ENCODE measurements around the gene HIPK2.

DNA sequence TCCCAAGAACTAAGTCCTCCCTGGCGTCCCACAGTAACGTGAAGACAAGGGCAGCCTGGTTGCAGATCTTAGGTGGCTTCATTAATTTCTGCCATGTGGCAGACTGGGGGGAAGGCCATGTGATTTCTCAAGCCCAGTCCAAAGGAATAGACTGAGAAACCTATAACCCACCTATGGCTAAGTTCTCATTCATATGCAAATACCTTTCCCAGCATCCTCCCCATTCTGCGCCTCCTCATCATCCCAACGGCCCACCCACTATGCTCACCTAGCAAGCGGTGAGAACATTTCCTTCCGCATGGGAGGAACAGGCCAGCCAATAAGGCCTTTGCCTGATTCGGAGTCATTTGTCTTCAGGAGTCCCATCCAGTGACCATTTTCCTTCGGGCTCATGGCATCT, 262.5 kb downstream of the HIPK2 start:
- TF ChIP-seq, protein P1, sequence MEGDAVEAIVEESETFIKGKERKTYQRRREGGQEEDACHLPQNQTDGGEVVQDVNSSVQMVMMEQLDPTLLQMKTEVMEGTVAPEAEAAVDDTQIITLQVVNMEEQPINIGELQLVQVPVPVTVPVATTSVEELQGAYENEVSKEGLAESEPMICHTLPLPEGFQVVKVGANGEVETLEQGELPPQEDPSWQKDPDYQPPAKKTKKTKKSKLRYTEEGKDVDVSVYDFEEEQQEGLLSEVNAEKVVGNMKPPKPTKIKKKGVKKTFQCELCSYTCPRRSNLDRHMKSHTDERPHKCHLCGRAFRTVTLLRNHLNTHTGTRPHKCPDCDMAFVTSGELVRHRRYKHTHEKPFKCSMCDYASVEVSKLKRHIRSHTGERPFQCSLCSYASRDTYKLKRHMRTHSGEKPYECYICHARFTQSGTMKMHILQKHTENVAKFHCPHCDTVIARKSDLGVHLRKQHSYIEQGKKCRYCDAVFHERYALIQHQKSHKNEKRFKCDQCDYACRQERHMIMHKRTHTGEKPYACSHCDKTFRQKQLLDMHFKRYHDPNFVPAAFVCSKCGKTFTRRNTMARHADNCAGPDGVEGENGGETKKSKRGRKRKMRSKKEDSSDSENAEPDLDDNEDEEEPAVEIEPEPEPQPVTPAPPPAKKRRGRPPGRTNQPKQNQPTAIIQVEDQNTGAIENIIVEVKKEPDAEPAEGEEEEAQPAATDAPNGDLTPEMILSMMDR (IDR thresholded peaks at IDR 0.05): no peak
- no peak for TF ChIP-seq POLR2AphosphoS5 (IDR thresholded peaks at IDR 0.05)
